ENCODE data around the gene PDE9A. TPM values are rescaled to one million over a fixed set of nuclear protein-coding genes. Genes with fewer than 3 reads are reported as not detected.

The PDE9A gene
- polyA plus RNA-seq, 1 experiment, result 0.09 TPM

DNA sequence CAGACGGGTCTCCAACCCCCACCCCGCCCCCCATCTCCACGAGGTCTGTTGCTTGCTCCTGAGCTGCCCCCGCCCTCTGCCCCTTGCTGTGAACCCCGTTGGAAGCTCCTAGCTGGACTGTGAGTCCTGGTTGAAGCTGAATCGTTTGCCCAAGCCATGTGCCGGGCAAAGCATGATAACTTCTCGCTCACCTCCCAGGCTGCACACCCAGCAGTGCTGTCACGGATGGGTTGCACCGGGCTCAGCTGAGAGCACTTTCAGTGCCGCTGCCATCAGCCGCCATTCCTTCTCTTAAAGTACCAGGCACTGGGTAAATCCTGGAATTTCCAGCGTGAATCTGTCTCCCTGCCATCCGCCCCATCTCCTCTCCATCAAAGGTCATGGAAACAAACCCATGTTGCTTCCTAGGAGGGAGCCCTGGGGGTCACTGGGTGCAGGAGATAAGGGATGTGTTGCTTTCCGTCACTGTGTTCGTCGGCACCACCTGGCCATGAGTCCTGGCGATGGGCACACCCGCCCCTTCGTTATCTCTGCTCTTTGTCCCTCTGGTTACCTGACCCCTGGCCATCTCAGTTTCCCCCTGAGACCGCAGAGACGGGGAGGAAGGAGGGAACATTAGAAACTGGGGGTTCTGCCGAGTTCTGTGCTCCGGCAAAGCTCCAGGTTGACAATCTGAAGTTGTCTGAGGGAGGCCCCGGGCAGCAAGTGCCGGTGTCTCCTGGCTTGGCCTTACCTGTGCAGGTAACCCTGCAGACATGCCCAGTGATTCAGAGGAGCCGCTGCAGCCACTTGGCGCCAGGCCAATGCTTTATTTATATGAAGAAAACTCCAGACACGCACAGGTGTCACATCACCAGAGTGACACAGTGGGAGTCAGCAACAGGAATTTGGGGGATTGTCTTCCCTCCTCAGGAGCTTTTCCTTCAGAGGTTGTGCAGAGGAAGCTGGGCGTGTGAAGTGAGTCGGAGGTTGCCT, 2.7 kb downstream of the PDE9A start:
- no peak for DNase-seq (ENCODE audit: low read depth)
- CTCF ChIA-PET, result no interaction called here
- TF ChIP-seq, protein P1, sequence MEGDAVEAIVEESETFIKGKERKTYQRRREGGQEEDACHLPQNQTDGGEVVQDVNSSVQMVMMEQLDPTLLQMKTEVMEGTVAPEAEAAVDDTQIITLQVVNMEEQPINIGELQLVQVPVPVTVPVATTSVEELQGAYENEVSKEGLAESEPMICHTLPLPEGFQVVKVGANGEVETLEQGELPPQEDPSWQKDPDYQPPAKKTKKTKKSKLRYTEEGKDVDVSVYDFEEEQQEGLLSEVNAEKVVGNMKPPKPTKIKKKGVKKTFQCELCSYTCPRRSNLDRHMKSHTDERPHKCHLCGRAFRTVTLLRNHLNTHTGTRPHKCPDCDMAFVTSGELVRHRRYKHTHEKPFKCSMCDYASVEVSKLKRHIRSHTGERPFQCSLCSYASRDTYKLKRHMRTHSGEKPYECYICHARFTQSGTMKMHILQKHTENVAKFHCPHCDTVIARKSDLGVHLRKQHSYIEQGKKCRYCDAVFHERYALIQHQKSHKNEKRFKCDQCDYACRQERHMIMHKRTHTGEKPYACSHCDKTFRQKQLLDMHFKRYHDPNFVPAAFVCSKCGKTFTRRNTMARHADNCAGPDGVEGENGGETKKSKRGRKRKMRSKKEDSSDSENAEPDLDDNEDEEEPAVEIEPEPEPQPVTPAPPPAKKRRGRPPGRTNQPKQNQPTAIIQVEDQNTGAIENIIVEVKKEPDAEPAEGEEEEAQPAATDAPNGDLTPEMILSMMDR (IDR thresholded peaks at IDR 0.05; ENCODE audit: insufficient read depth, low read depth, low read length), result no peak
- peaks cover 30% of the 10 kb centered on the region for H3K27me3 ChIP-seq (ENCODE audit: control insufficient read depth, insufficient read depth, low read length)
- no peak overlapping the region for H3K4me3 ChIP-seq (ENCODE audit: low read depth, low read length)
- H3K36me3 ChIP-seq (ENCODE audit: control insufficient read depth, insufficient read depth, low read length), result no peaks in the 10 kb centered on the region
- POLR2A ChIA-PET, result no interaction called here

DNA sequence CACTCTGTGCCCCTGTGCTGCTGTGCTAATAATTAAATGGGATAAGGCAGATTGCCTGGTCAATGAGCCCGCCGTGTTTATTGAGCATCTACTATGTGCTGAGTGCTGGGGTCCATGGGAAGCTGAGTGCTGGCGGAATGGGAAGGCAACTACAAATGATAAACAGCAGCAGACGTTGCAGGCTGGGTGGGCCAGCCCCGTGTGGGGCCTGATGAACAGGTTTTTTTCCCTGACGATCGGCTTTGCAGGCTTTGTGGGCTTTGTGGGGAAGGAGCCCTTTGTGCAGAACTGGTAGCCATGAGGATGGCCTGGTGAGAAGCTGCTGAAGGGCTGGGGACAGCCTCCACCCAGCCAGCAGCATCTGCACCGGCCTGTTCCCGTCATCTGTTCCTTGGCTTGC, 3.5 kb downstream of the PDE9A start:
- TF ChIP-seq, protein P1 (IDR thresholded peaks at IDR 0.05; ENCODE audit: insufficient read depth, low read depth, low read length), result no peak
- no peak for DNase-seq (ENCODE audit: low read depth)
- POLR2A ChIA-PET, result no interaction called here
- Histone ChIP-seq H3K36me3 (ENCODE audit: control insufficient read depth, insufficient read depth, low read length) (no peaks in the 10 kb centered on the region), H3K27me3 (ENCODE audit: control insufficient read depth, insufficient read depth, low read length) (peaks cover 28% of the 10 kb centered on the region), H3K4me3 (ENCODE audit: low read depth, low read length) (no peak overlapping the region)
- CTCF ChIA-PET, result no interaction called here

DNA sequence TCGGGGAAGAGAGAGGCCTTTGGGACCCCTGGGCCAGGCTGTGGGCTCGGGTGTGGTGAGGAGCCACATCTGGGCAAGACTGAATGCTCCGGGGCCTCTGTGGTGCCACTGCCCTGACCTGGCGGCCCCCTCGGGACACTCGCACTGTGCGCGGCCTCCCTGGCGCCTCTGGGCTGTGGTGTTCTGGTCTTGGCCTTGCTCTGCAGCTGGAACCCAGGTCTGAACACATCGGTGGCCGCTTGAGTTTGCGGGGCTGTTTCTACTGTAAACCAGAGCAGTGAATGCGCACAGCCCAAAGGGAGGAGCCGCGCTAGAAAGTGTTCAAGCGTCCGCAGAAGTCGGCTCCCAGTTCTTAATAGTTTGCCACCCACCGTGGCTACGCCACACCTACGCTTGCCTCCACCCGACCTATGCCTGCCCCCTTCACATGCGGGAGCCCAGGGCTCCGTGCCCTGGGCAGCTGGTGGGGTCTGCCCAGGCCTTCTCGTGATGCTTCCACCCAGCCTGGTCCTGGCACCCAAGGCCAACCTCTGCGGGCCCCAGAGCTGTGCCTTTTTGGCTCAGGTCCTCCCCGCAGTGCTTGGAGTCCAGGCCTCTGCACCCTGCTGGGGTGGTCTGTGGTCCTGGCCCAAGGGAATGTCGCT, 4.4 kb downstream of the PDE9A start:
- ChIA-PET CTCF (no interaction called here), POLR2A (no interaction called here)
- peaks cover 21% of the 10 kb centered on the region for H3K27me3 ChIP-seq (ENCODE audit: control insufficient read depth, insufficient read depth, low read length)
- no peaks in the 10 kb centered on the region for H3K36me3 ChIP-seq (ENCODE audit: control insufficient read depth, insufficient read depth, low read length)
- no peak for DNase-seq (ENCODE audit: low read depth)
- no peak overlapping the region for H3K4me3 ChIP-seq (ENCODE audit: low read depth, low read length)
- TF ChIP-seq, protein P1 (IDR thresholded peaks at IDR 0.05; ENCODE audit: insufficient read depth, low read depth, low read length), result no peak

GRCh38 chr21:42658320-42659105, 5.1 kb downstream of the PDE9A start:
- H3K4me3 ChIP-seq (ENCODE audit: low read depth, low read length), result no peak overlapping the region
- peaks cover 17% of the 10 kb centered on the region for H3K27me3 ChIP-seq (ENCODE audit: control insufficient read depth, insufficient read depth, low read length)
- POLR2A ChIA-PET, result no interaction called here

More at GRCh38 chr21:42658320-42659105, 5.1 kb downstream of the PDE9A start:
- TF ChIP-seq, protein P1 (IDR thresholded peaks at IDR 0.05; ENCODE audit: insufficient read depth, low read depth, low read length), result no peak
- CTCF ChIA-PET, result no interaction called here
- no peak for DNase-seq (ENCODE audit: low read depth)
- no peaks in the 10 kb centered on the region for H3K36me3 ChIP-seq (ENCODE audit: control insufficient read depth, insufficient read depth, low read length)
